ENCODE data around the gene TTBK1. TPM values are rescaled to one million over a fixed set of nuclear protein-coding genes. Genes with fewer than 3 reads are reported as not detected.

The TTBK1 gene
- total and polyA plus RNA-seq, 9 donors: 0.03 to 0.11 (median 0.06) TPM; not detected in 6

DNA sequence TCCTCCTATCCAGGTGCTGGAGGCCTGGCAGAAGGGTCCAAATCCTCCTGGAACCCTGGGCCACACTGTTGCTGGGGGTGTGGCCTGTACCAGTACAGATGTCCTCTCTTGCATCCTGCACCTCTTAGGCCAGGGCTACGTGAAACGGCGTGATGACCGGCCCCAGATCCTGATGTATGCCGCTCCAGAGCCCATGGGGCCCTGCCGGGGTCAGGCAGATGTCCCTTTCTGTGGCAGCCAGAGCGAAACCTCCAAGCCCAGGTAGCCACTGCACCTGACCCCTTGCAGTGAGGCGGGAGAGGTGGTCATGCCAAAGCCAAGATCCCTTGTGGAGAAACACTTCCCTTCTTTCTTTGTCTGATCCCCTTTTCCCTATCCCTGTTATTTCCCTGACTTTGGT is 28.2 kb upstream of the TTBK1 start:
- intact Hi-C loops (cut with DNase I): no loop called here
- peak in 1 of 5 donors; percentile 10 for DNase-seq
- TF ChIP-seq, protein P1, sequence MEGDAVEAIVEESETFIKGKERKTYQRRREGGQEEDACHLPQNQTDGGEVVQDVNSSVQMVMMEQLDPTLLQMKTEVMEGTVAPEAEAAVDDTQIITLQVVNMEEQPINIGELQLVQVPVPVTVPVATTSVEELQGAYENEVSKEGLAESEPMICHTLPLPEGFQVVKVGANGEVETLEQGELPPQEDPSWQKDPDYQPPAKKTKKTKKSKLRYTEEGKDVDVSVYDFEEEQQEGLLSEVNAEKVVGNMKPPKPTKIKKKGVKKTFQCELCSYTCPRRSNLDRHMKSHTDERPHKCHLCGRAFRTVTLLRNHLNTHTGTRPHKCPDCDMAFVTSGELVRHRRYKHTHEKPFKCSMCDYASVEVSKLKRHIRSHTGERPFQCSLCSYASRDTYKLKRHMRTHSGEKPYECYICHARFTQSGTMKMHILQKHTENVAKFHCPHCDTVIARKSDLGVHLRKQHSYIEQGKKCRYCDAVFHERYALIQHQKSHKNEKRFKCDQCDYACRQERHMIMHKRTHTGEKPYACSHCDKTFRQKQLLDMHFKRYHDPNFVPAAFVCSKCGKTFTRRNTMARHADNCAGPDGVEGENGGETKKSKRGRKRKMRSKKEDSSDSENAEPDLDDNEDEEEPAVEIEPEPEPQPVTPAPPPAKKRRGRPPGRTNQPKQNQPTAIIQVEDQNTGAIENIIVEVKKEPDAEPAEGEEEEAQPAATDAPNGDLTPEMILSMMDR (IDR thresholded peaks at IDR 0.05): no peak
- TF ChIP-seq POLR2A (IDR thresholded peaks at IDR 0.05): no peak
- TF ChIP-seq EP300 (IDR thresholded peaks at IDR 0.05): no peak
- Histone ChIP-seq H3K27me3 (no peaks in the 10 kb centered on the region), H3K4me1 (ENCODE audit: insufficient read depth) (no peaks in the 10 kb centered on the region), H3K36me3 (no peaks in the 10 kb centered on the region), H3K9me3 (no peaks in the 10 kb centered on the region), H3K27ac (no peak overlapping the region), H3K4me3 (no peak overlapping the region)
- WGBS, 3 donors: 93 to 96% (median 94%) methylated on average over 8 of the region's 8 CpGs

DNA sequence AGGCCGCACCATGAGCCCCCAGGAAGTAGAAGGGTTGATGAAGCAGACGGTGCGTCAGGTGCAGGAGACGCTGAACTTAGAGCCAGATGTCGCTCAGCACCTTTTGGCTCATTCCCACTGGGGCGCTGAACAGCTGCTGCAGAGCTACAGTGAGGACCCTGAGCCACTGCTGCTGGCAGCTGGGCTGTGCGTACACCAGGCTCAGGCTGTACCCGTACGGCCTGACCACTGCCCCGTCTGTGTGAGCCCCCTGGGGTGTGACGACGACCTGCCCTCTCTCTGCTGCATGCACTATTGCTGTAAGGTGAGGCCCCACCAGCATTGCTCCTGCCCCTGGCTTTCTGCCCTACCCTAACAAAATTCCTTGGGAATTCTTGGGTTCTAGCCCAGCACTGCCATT is 27.1 kb upstream of the TTBK1 start:
- TF ChIP-seq, protein P1 (IDR thresholded peaks at IDR 0.05): no peak
- TF ChIP-seq EP300 (IDR thresholded peaks at IDR 0.05) (no peak), POLR2A (IDR thresholded peaks at IDR 0.05) (no peak)
- no peaks in the 10 kb centered on the region for H3K36me3 ChIP-seq
- H3K27ac ChIP-seq: no peak overlapping the region
- no peak overlapping the region for H3K4me3 ChIP-seq
- intact Hi-C loops (cut with DNase I): no loop called here
- no peaks in the 10 kb centered on the region for H3K4me1 ChIP-seq (ENCODE audit: insufficient read depth)
- no peaks in the 10 kb centered on the region for H3K27me3 ChIP-seq
- WGBS, 3 donors: 84 to 93% (median 88%) methylated on average over 12 of the region's 12 CpGs
- DNase-seq: peak in 1 of 5 donors; percentile 11
- H3K9me3 ChIP-seq: no peaks in the 10 kb centered on the region

DNA sequence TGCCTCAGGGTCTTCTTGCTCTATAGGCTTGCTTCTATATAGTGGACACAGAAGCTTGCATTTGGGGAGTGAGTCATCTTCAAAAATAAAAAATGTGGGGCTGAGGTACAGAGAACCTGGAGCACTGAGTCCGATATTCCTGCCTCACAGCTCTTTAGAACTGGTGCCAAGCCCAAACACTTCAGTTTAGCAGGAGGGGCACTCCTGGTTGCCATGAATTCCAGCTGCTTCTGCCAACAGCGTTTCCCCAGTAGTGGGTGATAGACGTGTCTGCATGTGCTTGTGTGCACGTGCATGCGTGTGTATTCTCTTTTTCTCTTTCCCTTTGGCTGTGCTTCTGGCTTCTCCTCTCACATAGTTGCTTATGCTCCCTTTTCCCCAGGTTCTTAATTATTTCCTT is 25.9 kb upstream of the TTBK1 start:
- intact Hi-C loops (cut with DNase I): no loop called here
- DNase-seq: no peak
- WGBS, 3 donors: 77 to 87% (median 82%) methylated on average over 5 of the region's 5 CpGs
- Histone ChIP-seq H3K9me3 (no peaks in the 10 kb centered on the region), H3K27me3 (no peaks in the 10 kb centered on the region), H3K27ac (no peak overlapping the region), H3K4me3 (no peak overlapping the region), H3K4me1 (ENCODE audit: insufficient read depth) (no peaks in the 10 kb centered on the region), H3K36me3 (no peaks in the 10 kb centered on the region)
- TF ChIP-seq, protein P1 (IDR thresholded peaks at IDR 0.05): no peak
- TF ChIP-seq POLR2A (IDR thresholded peaks at IDR 0.05) (no peak), EP300 (IDR thresholded peaks at IDR 0.05) (no peak)

DNA sequence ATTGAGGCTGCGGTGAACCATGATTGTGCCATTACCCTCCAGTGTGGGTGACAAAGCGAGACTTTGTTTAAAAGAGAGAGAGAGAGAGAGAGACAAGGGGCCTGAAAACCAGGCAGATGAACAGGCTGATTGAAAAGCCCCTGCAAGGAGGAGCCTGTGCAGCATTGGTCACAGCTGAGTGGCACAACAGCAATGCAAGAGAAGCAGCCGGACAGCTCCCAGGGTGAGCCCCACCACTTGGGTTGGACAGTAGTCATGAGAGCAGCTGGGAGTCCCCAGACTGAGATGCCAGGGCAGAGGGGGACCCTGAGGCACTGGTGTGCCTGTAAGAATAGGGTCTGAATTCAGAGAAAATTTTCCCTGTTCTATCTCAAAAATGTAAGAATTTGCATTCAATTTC is 24.2 kb upstream of the TTBK1 start:
- TF ChIP-seq EP300 (IDR thresholded peaks at IDR 0.05): no peak
- TF ChIP-seq, protein P1 (IDR thresholded peaks at IDR 0.05): no peak
- no peak for TF ChIP-seq POLR2A (IDR thresholded peaks at IDR 0.05)
- Histone ChIP-seq H3K4me3 (no peak overlapping the region), H3K36me3 (no peaks in the 10 kb centered on the region), H3K4me1 (ENCODE audit: insufficient read depth) (no peaks in the 10 kb centered on the region), H3K9me3 (no peaks in the 10 kb centered on the region), H3K27me3 (no peaks in the 10 kb centered on the region), H3K27ac (no peak overlapping the region)
- WGBS, 3 donors: 91 to 100% (median 97%) methylated on average over 3 of the region's 3 CpGs
- no peak for DNase-seq
- intact Hi-C loops (cut with DNase I): no loop called here
